A549 (cell line): ENCODE data around the gene KDF1. TPM values are rescaled to one million over a fixed set of nuclear protein-coding genes. Genes with fewer than 3 reads are reported as not detected.

Experiments used
- ATAC-seq, 2 experiments: fragments of 200-7000 bp in 1 of 2; fragments of >200 bp in 1 of 2; cut with Nextera tagmentation in 1 of 2; cut with Tn5 transposase in 1 of 2; 3 replicates each; pipeline versions ENCODE4 v1.8.0 to v1.9.1; 2018 to 2020; ENCODE audit warnings: mild to moderate bottlenecking in 1 of 2, moderate library complexity in 1 of 2
- CTCF ChIA-PET: fragments of 300-600 bp; sonication (Branson Sonifier 250); formaldehyde crosslinking; extraction: SDS; loops from one replicate; lab custom pipeline; 2021; ENCODE audit warnings: antibody characterized with exemption, inconsistent platforms; lab: Yijun Ruan, JAX
- POLR2A ChIA-PET: fragments of 350-600 bp; formaldehyde crosslinking; extraction: SDS; loops from one replicate; lab custom pipeline; 2021; ENCODE audit warnings: antibody characterized with exemption, inconsistent platforms; lab: Yijun Ruan, JAX
- DNase-seq, 2 experiments: peaks; one replicate each; pipeline versions ENCODE4 v3.0.0 to v3.0.0-alpha.2; 2011 to 2016; ENCODE audit warnings: low read depth in 1 of 2, low spot score in 1 of 2
- FAIRE-seq: peaks from 2 replicates; lab custom pipeline; 2011; peaks lifted over from hg19 to GRCh38; lab: Jason Lieb, UNC
- H3K27ac ChIP-seq, 2 experiments: fragments of >200 bp; sonication (Bioruptor Twin); formaldehyde crosslinking; 3 replicates each; pipeline ENCODE4 v1.5.1; 2016 to 2017
- H3K4me1 ChIP-seq: fragments of >200 bp; sonication (Bioruptor Twin); formaldehyde crosslinking; 3 replicates; pipeline ENCODE4 v1.6.1; 2016
- H3K4me2 ChIP-seq: fragments of >200 bp; sonication (Bioruptor Twin); formaldehyde crosslinking; 3 replicates; pipeline ENCODE4 v1.6.1; 2016
- H3K4me3 ChIP-seq: fragments of >200 bp; sonication (Bioruptor Twin); formaldehyde crosslinking; 3 replicates; pipeline ENCODE4 v1.5.1; 2016
- H3K9me3 ChIP-seq: fragments of >200 bp; sonication (Bioruptor Twin); formaldehyde crosslinking; 3 replicates; pipeline ENCODE4 v1.6.1; 2016
- BCL3 ChIP-seq: fragments of >200 bp; sonication (Bioruptor Twin); formaldehyde crosslinking; IDR thresholded peaks from 3 replicates; pipeline ENCODE4 v1.6.1; 2016
- CBX2 ChIP-seq: fragments of 200-600 bp; sonication (generic); IDR thresholded peaks from 2 replicates; pipeline ENCODE4 v1.6.1; 2016; ENCODE audit warnings: low read depth, mild to moderate bottlenecking, borderline replicate concordance
- CBX8 ChIP-seq: fragments of 200-600 bp; sonication (generic); IDR thresholded peaks from 2 replicates; pipeline ENCODE4 v1.6.1; 2016
- CHD4 ChIP-seq: fragments of 200-600 bp; sonication (generic); IDR thresholded peaks from 2 replicates; pipeline ENCODE4 v1.6.1; 2016; ENCODE audit warnings: antibody characterized with exemption, mild to moderate bottlenecking, borderline replicate concordance
- CTCF ChIP-seq: fragments of >200 bp; sonication (Bioruptor Twin); formaldehyde crosslinking; IDR thresholded peaks from 3 replicates; pipeline ENCODE4 v1.5.1; 2016
- ESRRA ChIP-seq: fragments of 150-350 bp; IDR thresholded peaks from 2 replicates; pipeline ENCODE4 v1.6.1; 2014; ENCODE audit warnings: mild to moderate bottlenecking, low read length, borderline replicate concordance
- FOSB ChIP-seq: fragments of 250-450 bp; sonication (Bioruptor Pico); IDR thresholded peaks from 2 replicates; pipeline ENCODE4 v1.5.0; 2020; ENCODE audit warnings: mild to moderate bottlenecking, moderate library complexity
- FOSL2 ChIP-seq, 2 experiments: fragments of 450-650 bp in 1 of 2; fragments of >200 bp in 1 of 2; sonication (Bioruptor Twin) in 1 of 2; formaldehyde crosslinking; IDR thresholded peaks; 2 replicates each; pipeline versions ENCODE4 v1.5.0 to v1.6.1; 2016 to 2020; ENCODE audit warnings: mild to moderate bottlenecking in 1 of 2, moderate library complexity in 1 of 2
- GATA3 ChIP-seq: IDR thresholded peaks from 2 replicates; pipeline ENCODE4 v1.6.1; 2012; ENCODE audit warnings: borderline replicate concordance
- HES2 ChIP-seq: fragments of >200 bp; sonication (Bioruptor Twin); formaldehyde crosslinking; IDR thresholded peaks from 2 replicates; pipeline ENCODE4 v1.6.1; 2016
- HOXB5 ChIP-seq: fragments of 250-450 bp; sonication (Bioruptor Pico); IDR thresholded peaks from 2 replicates; pipeline ENCODE4 v1.5.0; 2020; ENCODE audit warnings: mild to moderate bottlenecking, moderate library complexity
- MAFK ChIP-seq: fragments of 450-650 bp; IDR thresholded peaks from 2 replicates; pipeline ENCODE4 v1.6.1; 2014; ENCODE audit not compliant: partially characterized antibody
- MYC ChIP-seq: IDR thresholded peaks from 2 replicates; pipeline ENCODE4 v1.6.1; 2012; ENCODE audit warnings: mild to moderate bottlenecking, inconsistent platforms, low read length, improper control_type of control experiment, borderline replicate concordance
- NFE2L2 ChIP-seq: fragments of 150-350 bp; conservative IDR thresholded peaks from 2 replicates; pipeline ENCODE4 v1.6.1; 2014; ENCODE audit warnings: low read length
- PHF8 ChIP-seq: fragments of 200-600 bp; sonication (generic); IDR thresholded peaks from 2 replicates; pipeline ENCODE4 v1.6.1; 2016; ENCODE audit warnings: low read depth, mild to moderate bottlenecking, antibody characterized with exemption, moderate library complexity, borderline replicate concordance
- REST ChIP-seq: fragments of 200-600 bp; sonication (generic); IDR thresholded peaks from 2 replicates; pipeline ENCODE4 v1.6.1; 2016; ENCODE audit warnings: antibody characterized with exemption, mild to moderate bottlenecking, moderate library complexity
- RNF2 ChIP-seq: fragments of 200-600 bp; sonication (generic); IDR thresholded peaks from 2 replicates; pipeline ENCODE4 v1.6.1; 2016; ENCODE audit warnings: low read depth, mild to moderate bottlenecking, antibody characterized with exemption, moderate library complexity, borderline replicate concordance
- SREBF2 ChIP-seq: fragments of 450-650 bp; IDR thresholded peaks from 2 replicates; pipeline ENCODE4 v1.6.1; 2014; ENCODE audit warnings: mild to moderate bottlenecking, moderate library complexity
- ZC3H11A ChIP-seq: fragments of 450-650 bp; IDR thresholded peaks from 2 replicates; pipeline ENCODE4 v1.6.1; 2014; ENCODE audit warnings: antibody characterized with exemption, mild to moderate bottlenecking
- ZSCAN20 ChIP-seq: fragments of 250-450 bp; sonication (Bioruptor Pico); IDR thresholded peaks from 2 replicates; pipeline ENCODE4 v1.8.0; 2022; ENCODE audit warnings: mild to moderate bottlenecking, moderate library complexity
- WGBS: methylation state at CpG from one replicate; pipeline ENCODE4 v1.1.6; 2017; ENCODE audit errors: missing lambda C conversion rate; 5-methylcytosine and 5-hydroxymethylcytosine counted together
- polyA plus RNA-seq, 4 experiments: library from polyadenylated mRNA; depleted of rRNA in 3 of 4; stranded (reverse); fragments of >200 nt; fragmentation: RNase III in 1 of 4; extraction: RNeasy Plus Mini Kit Qiagen cat#74134 plus additional on column Dnase treatment in 1 of 4; gene quantifications; 2 replicates in 3 of 4; 3 replicates in 1 of 4; pipeline ENCODE4 v1.2.3, GENCODE V29; 2011 to 2017

Gene KDF1
- polyA plus RNA-seq, 2 of the 4 experiments (the other 2 are of a cell fraction) = not detected

GRCh38 chr1:26956321-26956720, 3.9 kb downstream of the KDF1 start:
- POLR2A ChIA-PET = no interaction called here
- Histone ChIP-seq H3K9me3 (no peaks in the 10 kb centered on the region), H3K4me1 (peaks cover 11% of the 10 kb centered on the region; the same call in 2 of the 3 replicates), H3K4me3 (no peak overlapping the region), H3K27ac (no peak overlapping the region), H3K4me2 (no peak overlapping the region)
- 64% methylated on average over 3 of the region's 3 CpGs for WGBS
- TF ChIP-seq BCL3 (no peak), ZC3H11A (no peak)
- DNase-seq (no peak), FAIRE-seq (no peak), ATAC-seq (no peak)
- CTCF ChIA-PET = interaction anchor here (0.5 to 5.5 kb wide), 3 partner anchors 11 to 69 kb away, joined by 3 to 38 read pairs (median 4); no protein-coding TSS in a partner anchor

- no peaks in the 10 kb centered on the region for H3K9me3 ChIP-seq
- CTCF ChIA-PET = interaction anchor here (0.7 to 5.5 kb wide), 2 partner anchors 14 to 339 kb away, joined by 3 to 38 read pairs; no protein-coding TSS in a partner anchor
- H3K4me2 ChIP-seq = no peak overlapping the region
- DNase-seq = no peak
- no peak overlapping the region for H3K27ac ChIP-seq
- WGBS = 93% methylated on average over 5 of the region's 5 CpGs
- POLR2A ChIA-PET = no interaction called here
- ATAC-seq = no peak
- no peaks in the 10 kb centered on the region; the same call in 2 of the 3 replicates for H3K4me1 ChIP-seq
- TF ChIP-seq FOSB (CRISPR knock-in tag) (no peak), CBX8 (no peak), ZSCAN20 (CRISPR knock-in tag) (no peak), CHD4 (no peak), HES2 (no peak), MYC (no peak), CBX2 (no peak), ESRRA (no peak), HOXB5 (CRISPR knock-in tag) (no peak), REST (no peak), NFE2L2 (no peak), MAFK (no peak), RNF2 (no peak), SREBF2 (no peak), CTCF (no peak), GATA3 (no peak), FOSL2 (IDR thresholded peaks at IDR 0.05) (no peak), FOSL2 (CRISPR knock-in tag; IDR thresholded peaks at IDR 0.05) (no peak), PHF8 (no peak)
- FAIRE-seq = no peak
- H3K4me3 ChIP-seq = no peak overlapping the region
These were observed 6.9 kb downstream of the KDF1 start for GRCh38 chr1:26953374-26953773.
